Measurements from ENCODE around the gene KCTD12. TPM values are rescaled to one million over a fixed set of nuclear protein-coding genes. Genes with fewer than 3 reads are reported as not detected.

The KCTD12 gene
- total RNA-seq, 2 donors from 2014 or later, result 30.3 to 58.4 TPM

DNA sequence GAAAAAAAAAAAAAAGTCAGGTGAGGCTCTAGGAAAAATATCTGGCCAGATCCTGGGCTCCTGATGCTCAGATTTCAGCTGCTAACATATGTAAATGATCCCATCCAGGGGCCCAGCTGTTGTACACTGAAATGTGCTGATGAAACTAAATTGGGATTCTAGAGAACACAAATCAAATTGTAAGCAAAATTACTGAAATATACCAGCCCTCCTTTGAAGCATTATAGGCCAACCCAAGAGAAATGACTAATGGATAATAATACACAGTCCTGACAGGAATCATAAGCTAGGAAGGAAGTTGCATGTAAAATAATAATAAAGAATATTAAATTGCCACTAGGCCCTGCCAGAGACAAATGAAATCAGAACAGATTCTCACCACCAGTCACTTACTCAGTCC is 17.8 kb downstream of the KCTD12 start:
- no peak overlapping the region for H3K4me3 ChIP-seq
- no peak overlapping the region for H3K9ac ChIP-seq (ENCODE audit: low read depth in 2 of 2, low read length in 2 of 2)
- H3K27ac ChIP-seq, result no peak overlapping the region
- no peaks in the 10 kb centered on the region for H3K36me3 ChIP-seq
- no peaks in the 10 kb centered on the region for H3K27me3 ChIP-seq
- H3K9me3 ChIP-seq, result no peaks in the 10 kb centered on the region
- TF ChIP-seq, protein P1, sequence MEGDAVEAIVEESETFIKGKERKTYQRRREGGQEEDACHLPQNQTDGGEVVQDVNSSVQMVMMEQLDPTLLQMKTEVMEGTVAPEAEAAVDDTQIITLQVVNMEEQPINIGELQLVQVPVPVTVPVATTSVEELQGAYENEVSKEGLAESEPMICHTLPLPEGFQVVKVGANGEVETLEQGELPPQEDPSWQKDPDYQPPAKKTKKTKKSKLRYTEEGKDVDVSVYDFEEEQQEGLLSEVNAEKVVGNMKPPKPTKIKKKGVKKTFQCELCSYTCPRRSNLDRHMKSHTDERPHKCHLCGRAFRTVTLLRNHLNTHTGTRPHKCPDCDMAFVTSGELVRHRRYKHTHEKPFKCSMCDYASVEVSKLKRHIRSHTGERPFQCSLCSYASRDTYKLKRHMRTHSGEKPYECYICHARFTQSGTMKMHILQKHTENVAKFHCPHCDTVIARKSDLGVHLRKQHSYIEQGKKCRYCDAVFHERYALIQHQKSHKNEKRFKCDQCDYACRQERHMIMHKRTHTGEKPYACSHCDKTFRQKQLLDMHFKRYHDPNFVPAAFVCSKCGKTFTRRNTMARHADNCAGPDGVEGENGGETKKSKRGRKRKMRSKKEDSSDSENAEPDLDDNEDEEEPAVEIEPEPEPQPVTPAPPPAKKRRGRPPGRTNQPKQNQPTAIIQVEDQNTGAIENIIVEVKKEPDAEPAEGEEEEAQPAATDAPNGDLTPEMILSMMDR (IDR thresholded peaks at IDR 0.05), result no peak
- intact Hi-C loops (cut with DNase I), result no loop called here
- H3K4me1 ChIP-seq, result no peaks in the 10 kb centered on the region
- no peak for DNase-seq

DNA sequence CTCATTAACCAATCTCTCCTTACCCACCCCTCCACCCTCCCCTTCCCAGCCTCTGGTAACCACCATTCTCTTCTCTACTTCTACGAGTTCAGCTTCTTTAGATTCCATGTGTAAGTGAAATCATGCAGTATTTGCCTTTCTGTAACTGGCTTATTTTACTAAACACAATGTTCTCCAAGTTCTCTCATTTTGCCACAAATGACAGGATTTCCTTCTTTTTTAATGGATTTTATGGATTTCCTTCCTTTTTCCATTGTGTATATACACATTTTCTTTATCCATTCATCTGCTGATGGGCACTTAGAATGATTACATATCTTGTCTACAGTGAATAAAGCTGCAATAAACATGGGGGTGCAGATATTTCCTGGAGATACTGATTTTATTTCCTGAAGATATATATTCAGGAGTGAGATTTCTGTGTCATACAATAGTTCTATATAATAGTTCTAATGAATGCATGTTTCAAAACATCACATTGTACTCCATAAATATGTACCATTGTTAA is 20.2 kb downstream of the KCTD12 start:
- Histone ChIP-seq H3K27ac (no peak overlapping the region), H3K9me3 (no peaks in the 10 kb centered on the region), H3K4me1 (no peaks in the 10 kb centered on the region), H3K4me3 (no peak overlapping the region), H3K9ac (ENCODE audit: low read depth in 2 of 2, low read length in 2 of 2) (no peak overlapping the region), H3K36me3 (no peaks in the 10 kb centered on the region), H3K27me3 (no peaks in the 10 kb centered on the region)
- TF ChIP-seq, protein P1 (IDR thresholded peaks at IDR 0.05), result no peak
- intact Hi-C loops (cut with DNase I), result no loop called here
- DNase-seq, result no peak

DNA sequence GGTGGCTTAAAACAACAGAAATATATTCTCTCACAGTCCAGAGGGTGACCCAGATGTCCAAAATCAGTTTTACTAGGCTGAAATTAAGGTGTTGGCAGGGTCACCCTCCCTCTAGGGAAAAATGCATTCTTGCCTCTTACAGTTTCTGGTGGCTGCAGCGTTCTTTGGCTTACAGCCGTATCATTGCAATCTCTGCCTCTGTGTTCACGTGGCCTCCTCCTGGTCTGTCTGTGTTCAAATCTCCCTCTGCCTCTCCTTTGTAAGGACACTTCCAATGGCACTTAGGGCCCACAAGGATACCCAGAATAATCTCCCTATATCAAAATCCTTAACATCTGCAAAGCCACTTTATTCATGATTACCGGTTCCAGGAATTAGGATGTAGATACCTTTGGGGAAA is 21.1 kb downstream of the KCTD12 start:
- intact Hi-C loops (cut with DNase I), result no loop called here
- TF ChIP-seq, protein P1 (IDR thresholded peaks at IDR 0.05), result no peak
- no peaks in the 10 kb centered on the region for H3K9me3 ChIP-seq
- no peaks in the 10 kb centered on the region for H3K27me3 ChIP-seq
- H3K36me3 ChIP-seq, result no peaks in the 10 kb centered on the region
- H3K4me3 ChIP-seq, result no peak overlapping the region
- no peaks in the 10 kb centered on the region for H3K4me1 ChIP-seq
- DNase-seq, result no peak
- no peak overlapping the region for H3K27ac ChIP-seq
- no peak overlapping the region for H3K9ac ChIP-seq (ENCODE audit: low read depth in 2 of 2, low read length in 2 of 2)

DNA sequence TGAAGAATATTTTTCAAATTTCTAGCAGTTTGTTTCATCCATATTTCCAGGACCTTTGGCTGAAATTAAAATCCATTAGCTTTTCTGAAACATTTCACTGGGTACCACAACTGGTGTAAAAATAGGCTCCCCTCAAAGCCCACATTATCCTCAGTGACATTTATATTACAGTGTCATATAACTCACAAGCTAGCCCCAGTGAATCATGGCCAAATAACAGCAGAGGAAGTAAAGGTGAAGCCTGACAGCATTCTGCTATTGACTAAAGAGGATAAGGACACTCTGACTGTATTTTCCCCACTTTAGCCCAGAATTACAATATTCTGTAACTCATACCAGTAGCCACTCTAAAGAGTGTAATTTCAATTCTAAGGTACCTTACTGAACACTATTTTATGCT is 21.9 kb downstream of the KCTD12 start:
- TF ChIP-seq, protein P1 (IDR thresholded peaks at IDR 0.05), result no peak
- H3K27ac ChIP-seq, result no peak overlapping the region
- no peaks in the 10 kb centered on the region for H3K27me3 ChIP-seq
- H3K36me3 ChIP-seq, result no peaks in the 10 kb centered on the region
- no peak for DNase-seq
- intact Hi-C loops (cut with DNase I), result no loop called here
- no peak overlapping the region for H3K9ac ChIP-seq (ENCODE audit: low read depth in 2 of 2, low read length in 2 of 2)
- H3K4me3 ChIP-seq, result no peak overlapping the region
- no peaks in the 10 kb centered on the region for H3K4me1 ChIP-seq
- no peaks in the 10 kb centered on the region for H3K9me3 ChIP-seq

DNA sequence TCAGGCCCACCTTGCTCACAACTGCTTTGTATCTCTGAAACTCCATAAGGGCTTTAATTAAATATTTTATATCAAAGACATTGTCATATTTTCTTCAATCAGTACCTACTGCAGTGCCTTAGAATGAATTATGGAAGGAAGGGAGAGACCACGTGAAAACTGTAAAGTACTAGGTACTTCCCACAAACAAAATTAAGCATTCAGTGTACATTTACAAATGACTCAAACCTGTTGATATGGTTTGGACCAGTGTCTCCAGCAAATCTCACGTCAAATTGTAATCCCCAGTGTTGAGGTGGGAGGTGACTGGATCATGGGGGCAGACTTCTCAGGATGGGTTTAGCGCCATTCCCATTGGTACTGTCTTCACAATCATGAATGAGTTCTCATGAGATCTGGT is 23.2 kb downstream of the KCTD12 start:
- Histone ChIP-seq H3K27ac (no peak overlapping the region), H3K27me3 (no peaks in the 10 kb centered on the region), H3K9me3 (no peaks in the 10 kb centered on the region), H3K4me1 (no peaks in the 10 kb centered on the region), H3K9ac (ENCODE audit: low read depth in 2 of 2, low read length in 2 of 2) (no peak overlapping the region), H3K4me3 (no peak overlapping the region), H3K36me3 (no peaks in the 10 kb centered on the region)
- DNase-seq, result no peak
- TF ChIP-seq, protein P1 (IDR thresholded peaks at IDR 0.05), result no peak
- intact Hi-C loops (cut with DNase I), result no loop called here
